HFF-Myc (cell line): ENCODE measurements around the gene SPTA1.

ENCODE experiments used
- DNase-seq: peaks from one replicate; pipeline ENCODE4 v3.0.0-alpha.2; 2011; ENCODE audit warnings: low read depth; ENCODE audit errors: extremely low read depth
- H3K4me3 ChIP-seq: replicated peaks from 2 replicates; pipeline ENCODE4 v1.5.1; 2011; ENCODE audit warnings: low read depth, mild to moderate bottlenecking, control low read depth, low read length
- TF ChIP-seq, protein P1 (sequence below): IDR thresholded peaks from 2 replicates; pipeline ENCODE4 v1.5.1; 2012; ENCODE audit warnings: mild to moderate bottlenecking, low read depth, low read length, control low read depth; ENCODE audit errors: missing control alignments

Gene SPTA1

DNA sequence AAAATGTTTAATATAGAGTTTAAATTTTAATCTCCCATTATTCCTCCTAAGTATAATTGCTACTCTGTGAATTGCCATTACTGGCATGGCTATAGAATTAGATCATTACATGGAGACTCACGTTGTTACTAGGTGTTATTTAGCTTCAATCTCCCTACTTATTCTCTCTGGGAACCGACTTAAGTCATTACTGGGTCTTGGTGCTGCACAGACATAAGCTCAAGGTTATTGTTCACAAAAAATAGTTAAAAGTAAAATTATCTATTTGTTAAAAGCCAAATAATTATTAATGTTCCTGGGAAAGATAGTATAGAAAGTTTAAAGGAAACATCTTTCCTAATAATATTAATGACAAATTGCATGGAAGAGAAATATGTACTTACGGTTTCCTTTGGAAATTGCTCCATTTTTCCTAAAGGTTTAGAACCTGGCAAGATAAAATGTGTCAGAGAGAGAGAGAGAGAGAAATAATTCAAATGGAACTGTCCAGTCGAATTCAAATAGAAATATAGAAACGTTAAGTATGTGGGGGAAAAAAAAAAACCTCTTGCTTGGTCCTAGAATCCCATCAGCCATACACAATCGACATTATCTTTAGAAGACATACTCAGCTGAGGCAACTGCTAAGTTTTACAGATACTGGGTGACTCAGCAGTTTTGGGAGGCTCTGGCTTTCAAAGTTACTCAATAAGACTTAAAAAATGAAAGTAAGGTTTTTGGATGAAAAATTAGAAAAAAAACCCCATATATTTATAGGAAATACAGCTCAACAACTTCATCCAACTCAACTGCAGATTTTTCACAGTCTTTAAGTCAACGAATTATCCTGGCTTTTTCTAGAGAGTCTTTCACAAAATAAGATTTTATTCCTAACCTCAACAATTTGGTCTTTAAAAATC lies at the start of gene SPTA1:
TSS of gene SPTA1 (minus strand) at position 605 of the 899 bp plus-strand sequence. CDS start at position 407, 198 bp downstream.
- no peak within 1 kb of the TSS for H3K4me3 ChIP-seq
- DNase-seq = no peak
- TF ChIP-seq, protein P1, sequence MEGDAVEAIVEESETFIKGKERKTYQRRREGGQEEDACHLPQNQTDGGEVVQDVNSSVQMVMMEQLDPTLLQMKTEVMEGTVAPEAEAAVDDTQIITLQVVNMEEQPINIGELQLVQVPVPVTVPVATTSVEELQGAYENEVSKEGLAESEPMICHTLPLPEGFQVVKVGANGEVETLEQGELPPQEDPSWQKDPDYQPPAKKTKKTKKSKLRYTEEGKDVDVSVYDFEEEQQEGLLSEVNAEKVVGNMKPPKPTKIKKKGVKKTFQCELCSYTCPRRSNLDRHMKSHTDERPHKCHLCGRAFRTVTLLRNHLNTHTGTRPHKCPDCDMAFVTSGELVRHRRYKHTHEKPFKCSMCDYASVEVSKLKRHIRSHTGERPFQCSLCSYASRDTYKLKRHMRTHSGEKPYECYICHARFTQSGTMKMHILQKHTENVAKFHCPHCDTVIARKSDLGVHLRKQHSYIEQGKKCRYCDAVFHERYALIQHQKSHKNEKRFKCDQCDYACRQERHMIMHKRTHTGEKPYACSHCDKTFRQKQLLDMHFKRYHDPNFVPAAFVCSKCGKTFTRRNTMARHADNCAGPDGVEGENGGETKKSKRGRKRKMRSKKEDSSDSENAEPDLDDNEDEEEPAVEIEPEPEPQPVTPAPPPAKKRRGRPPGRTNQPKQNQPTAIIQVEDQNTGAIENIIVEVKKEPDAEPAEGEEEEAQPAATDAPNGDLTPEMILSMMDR = no peak

DNA sequence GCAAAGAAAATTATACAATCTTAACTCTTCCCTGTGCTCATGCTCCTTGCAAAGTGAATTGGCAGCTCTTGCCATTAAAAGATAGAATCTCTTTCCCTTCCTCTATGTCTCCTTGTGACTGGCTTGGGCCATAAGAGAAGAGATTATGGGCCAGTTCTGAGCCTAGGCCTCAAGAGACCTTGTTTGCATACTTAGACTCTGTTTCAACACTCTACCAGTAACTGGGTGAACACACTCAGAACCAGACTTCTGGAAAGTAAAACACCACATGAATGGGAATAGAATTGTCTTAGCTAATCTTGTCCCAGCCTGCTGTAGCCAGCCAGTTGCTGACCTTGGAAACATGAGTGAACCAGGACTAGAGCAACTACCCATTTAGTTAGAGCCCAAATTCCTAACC lies 49.3 kb upstream of the SPTA1 start:
- H3K4me3 ChIP-seq = no peak overlapping the region
- DNase-seq = no peak
- TF ChIP-seq, protein P1 = no peak

DNA sequence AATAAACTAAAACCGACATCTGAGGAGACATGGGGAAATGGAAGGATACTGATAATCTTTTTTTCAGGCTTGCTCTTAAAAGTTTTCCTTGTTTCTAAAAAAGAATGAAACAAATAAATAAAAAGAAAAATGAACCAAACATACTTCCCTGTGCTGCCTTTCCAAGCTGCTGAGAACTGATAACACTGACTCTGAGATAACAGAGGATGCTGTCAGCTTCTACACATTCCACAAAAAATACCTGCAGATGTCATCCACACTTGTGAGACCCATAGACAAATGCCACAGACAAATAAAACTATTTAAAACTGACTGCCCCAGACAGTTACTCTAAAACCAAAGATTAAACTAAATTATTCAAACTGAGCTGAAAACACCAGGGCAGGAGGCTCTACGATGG lies 46.0 kb upstream of the SPTA1 start:
- no peak overlapping the region for H3K4me3 ChIP-seq
- DNase-seq = no peak
- TF ChIP-seq, protein P1 = no peak

DNA sequence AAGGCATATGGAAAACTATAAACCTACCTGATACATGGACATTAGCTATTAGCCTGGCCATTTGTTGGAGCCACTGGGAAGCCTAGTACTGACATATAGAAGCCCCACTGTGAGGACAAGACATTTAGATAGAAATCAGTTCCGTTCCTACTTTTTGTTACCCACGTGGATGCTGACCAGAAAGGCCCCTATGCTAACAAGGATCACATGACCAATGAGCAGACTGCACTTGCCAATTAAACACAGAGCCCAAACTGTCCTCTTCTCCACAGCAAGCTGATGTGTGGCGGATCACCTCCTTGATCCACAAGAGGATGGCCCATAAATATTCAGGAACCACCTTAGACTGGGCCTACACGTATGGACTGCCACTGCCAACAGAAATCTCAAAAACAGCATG lies 45.2 kb upstream of the SPTA1 start:
- H3K4me3 ChIP-seq = no peak overlapping the region
- TF ChIP-seq, protein P1 = no peak
- no peak for DNase-seq

DNA sequence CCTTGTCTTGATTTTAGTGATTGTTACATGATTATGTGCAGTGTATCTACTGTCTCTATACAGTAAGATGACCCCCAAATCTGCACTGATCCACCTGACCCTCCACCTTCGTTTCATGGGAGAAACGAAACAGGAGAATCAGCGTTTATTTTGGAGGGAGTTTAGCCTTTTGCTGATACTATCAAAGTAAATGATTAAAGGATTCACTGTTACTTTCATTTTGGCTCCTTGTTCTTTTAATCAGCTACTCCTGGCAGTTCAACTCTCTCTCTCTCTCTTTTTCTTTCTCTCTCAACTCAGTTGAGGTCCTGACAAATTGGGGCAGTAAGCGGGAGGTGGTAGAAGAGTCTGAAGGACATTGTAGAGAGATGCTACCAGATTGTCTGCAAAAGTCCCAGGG lies 43.9 kb upstream of the SPTA1 start:
- no peak for DNase-seq
- TF ChIP-seq, protein P1 = no peak
- no peak overlapping the region for H3K4me3 ChIP-seq

DNA sequence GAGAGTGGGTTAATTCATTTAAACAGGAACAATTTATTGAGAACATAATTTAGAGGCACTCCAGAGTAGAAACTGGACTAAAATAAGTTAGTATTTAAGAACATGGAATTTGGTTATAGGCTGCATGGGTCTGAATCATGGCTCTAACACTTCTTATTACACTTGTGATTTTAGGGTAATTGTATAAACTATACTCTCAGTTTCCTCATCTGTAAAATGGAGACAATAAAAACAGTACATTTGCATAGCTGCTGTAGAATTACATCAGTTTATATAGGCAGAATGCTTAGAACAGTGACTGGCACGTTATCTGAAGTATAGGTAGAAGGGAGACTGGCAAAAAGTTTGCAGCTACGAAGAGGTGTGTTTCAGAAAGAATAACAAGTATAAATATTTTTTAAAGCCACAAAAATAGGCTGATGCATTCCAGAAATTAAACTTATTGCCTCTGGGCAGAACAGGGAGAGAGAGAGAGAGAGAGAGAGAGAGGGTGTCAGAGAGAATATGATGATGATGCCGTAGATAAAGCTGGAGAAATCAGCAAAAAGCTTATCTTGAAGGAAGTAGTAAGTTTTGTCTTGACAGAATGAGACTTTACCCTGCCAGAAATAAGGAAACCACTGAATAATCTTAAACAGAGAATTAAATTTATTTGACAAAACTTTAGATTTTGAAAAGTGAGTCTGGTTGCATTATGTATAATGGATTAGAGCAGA lies 42.2 kb upstream of the SPTA1 start:
- H3K4me3 ChIP-seq = no peak overlapping the region
- TF ChIP-seq, protein P1 = no peak
- no peak for DNase-seq
